Loucy (cell line): ENCODE results near the gene ZFR.

Experiments
- EZH2phosphoT487 ChIP-seq: fragments of 200-600 bp; IDR thresholded peaks from 2 replicates; pipeline ENCODE4 v1.6.1; 2018; ENCODE audit warnings: antibody characterized with exemption, mild to moderate bottlenecking, moderate library complexity, borderline replicate concordance
- TF ChIP-seq, protein P1 (sequence below): fragments of 200-600 bp; sonication (generic); conservative IDR thresholded peaks from 2 replicates; pipeline ENCODE4 v1.5.1; 2014; ENCODE audit warnings: mild to moderate bottlenecking, antibody characterized with exemption, low read length

- TF ChIP-seq, protein P1, sequence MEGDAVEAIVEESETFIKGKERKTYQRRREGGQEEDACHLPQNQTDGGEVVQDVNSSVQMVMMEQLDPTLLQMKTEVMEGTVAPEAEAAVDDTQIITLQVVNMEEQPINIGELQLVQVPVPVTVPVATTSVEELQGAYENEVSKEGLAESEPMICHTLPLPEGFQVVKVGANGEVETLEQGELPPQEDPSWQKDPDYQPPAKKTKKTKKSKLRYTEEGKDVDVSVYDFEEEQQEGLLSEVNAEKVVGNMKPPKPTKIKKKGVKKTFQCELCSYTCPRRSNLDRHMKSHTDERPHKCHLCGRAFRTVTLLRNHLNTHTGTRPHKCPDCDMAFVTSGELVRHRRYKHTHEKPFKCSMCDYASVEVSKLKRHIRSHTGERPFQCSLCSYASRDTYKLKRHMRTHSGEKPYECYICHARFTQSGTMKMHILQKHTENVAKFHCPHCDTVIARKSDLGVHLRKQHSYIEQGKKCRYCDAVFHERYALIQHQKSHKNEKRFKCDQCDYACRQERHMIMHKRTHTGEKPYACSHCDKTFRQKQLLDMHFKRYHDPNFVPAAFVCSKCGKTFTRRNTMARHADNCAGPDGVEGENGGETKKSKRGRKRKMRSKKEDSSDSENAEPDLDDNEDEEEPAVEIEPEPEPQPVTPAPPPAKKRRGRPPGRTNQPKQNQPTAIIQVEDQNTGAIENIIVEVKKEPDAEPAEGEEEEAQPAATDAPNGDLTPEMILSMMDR = no peak
- TF ChIP-seq EZH2phosphoT487 = no peak
Measured at GRCh38 chr5:32322882-32323281, 121.7 kb downstream of the ZFR start.
